A204.1 (cell line): ENCODE data around the gene FAM50A.
"Not testable (repeated sequence)": the region's sequence is repeated elsewhere in the genome, so short reads cannot be mapped to it uniquely, and the experiment has no call there.

Experiments used
- FAIRE-seq: peaks from 2 replicates; lab custom pipeline; 2012; peaks lifted over from hg19 to GRCh38; lab: Jason Lieb, UNC

Gene FAM50A

DNA sequence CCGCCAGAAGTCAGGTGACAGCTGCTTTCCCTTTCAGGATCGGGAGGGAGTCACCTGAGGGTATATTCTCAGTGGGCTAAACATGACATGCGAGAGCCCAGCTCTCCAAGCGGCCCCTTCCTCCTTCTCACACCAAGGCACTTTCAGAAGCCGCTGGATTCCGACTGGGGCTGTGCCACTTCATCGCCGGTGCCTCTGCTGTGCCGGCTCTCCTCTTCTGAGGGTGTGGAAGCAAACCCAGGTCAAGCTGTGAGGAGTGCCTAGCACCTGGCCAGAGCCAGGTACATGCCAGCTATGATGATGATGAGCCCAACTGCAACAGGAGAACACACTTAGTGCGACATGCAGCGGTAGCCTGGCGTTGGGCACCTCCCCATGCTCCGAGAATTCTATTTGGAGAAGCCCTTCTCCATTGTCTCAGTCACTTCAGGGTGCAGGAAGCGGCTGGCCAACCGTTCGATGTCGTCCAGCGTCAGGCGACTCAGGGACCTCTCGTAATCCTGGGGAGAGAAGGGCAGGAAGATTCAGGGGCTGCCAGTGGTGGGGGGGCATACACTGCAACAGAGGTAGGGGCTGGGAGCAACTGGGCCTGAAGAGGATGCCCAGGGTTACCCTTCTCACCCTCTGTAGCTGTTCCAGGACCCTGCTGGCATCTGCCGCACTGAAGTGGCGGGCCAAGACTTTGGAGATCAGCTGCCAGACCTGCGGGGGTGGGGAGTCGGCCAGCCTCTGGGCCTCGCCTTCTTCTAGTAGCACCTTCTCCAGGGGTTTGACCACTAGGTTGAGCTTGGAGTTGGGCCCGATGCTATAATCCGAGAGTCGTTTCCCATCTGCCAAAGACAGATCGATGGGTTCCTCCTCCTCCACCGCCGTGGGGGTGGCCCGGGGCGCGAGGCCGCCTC is 41.5 kb downstream of the FAM50A start:
- FAIRE-seq, result no peak

DNA sequence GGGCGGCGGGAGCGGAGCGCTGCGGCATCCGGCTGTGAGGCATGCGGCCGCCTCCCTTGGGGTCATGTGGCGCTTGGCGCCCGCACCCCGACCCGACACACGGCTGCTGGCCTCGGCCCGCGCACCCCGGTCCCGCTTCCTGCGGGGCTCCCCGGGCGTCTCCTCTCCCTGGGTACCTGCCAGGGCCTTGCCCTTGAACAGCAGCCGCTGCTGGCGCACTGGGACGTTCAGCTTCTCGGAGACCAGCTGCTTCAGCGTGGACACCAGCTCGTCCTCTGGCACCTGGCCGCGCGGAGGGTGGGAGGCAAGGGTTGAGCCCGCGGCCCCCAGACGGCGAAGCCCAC is 42.1 kb downstream of the FAM50A start:
- no peak for FAIRE-seq

DNA sequence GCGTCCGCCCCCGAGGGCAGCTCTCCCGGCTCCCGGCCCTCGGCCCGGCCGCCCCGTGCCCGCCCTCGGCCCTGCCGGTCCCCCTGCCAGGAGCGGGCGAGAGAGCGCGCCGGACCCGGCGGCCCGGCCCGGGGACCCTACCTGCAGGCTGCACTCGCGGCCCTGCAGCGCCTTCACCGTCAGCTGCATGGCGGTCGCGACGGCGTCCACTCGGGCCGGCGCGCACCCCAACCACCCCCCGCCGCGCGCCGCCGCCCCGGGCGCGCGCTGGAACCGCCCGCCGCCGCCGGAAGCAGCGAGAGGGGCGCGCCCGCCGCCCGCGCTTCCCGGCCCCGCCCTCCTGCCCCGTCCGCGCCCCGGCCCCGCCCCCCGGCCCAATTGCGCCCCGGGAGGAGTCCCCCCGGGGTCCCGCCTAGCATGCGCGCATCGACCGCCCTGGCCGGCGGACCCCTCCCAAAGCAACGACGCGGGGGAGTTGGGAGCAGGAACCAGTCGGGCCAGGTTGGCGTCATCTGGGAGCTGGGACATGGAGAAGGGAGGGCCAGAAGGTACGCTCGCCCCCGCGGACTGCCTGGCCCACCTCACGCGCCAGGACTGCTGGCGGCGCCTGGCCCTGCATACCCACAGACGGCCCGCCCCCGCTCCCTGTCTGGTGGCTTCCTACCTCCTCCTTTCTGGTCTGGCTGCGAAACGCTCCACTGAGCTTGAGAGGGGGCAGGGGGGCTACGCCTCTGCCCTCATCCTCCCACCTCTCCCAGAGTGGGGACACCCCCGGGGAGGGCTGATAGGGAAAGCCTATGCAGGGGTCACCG is 42.7 kb downstream of the FAM50A start, which contains the start of gene UBL4A:
UBL4A (minus strand) TSS at position 220 of the 812 bp plus-strand sequence; CDS start at position 189, 31 bp downstream.
- FAIRE-seq, result no peak

- no peak for FAIRE-seq
Observed at GRCh38 chrX:154487518-154488290, 43.8 kb downstream of the FAM50A start.

GRCh38 chrX:154488336-154489075 is 44.6 kb downstream of the FAM50A start:
- no peak for FAIRE-seq

GRCh38 chrX:154489182-154489581 is 45.2 kb downstream of the FAM50A start:
- no peak for FAIRE-seq

DNA sequence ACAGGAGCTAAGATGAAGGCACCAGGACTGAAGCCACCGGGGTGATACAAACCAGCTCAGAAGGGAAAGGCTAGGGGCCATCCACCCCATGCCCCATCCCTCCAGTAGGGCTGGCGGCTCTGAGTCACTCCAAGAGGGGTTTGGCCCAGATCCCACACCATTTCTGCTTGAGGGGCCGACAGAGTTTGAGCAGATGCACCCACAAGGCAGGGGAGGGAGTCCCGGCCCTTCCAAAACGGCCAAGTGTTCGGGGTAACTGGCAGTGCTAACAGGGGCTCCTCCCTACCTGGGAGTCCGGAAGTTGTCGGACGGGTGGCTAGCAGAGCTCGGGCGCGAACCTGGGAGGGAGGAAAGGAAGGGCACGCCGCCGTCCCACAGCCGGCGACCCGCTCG is 46.1 kb downstream of the FAM50A start:
- FAIRE-seq, result no peak

- FAIRE-seq, result no peak
Observed at GRCh38 chrX:154490414-154491083, 46.6 kb downstream of the FAM50A start, which contains the start of gene SLC10A3. TSS of gene SLC10A3 (minus strand) at chrX:154490629. CDS start at chrX:154488940, 1,689 bp downstream.

- FAIRE-seq, result no peak
Observed at GRCh38 chrX:154494715-154495114, 50.8 kb downstream of the FAM50A start.

DNA sequence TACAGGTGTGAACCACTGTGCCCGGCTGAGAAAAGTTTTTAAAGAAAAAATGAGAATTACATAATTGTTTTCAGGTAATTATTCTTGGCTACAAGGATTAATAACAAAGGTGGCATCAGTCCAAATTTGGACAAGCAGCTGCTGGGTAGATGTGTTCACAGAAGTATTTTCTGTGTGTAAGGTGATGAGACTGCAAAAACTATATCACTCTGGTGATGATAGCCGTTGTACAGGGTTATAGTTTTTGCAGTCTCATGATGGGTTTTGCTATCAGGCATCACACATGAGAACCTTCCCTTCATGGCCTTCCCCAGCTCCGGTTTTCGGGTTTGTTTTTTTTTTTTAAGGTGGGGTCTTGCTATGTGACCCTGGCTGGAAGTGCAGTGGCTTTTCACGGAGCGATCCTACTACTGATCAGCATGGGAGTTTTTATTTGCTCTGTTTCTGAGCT is 51.6 kb downstream of the FAM50A start:
- FAIRE-seq, result no peak

GRCh38 chrX:154496591-154497137 is 52.7 kb downstream of the FAM50A start:
- FAIRE-seq, result not testable (repeated sequence)
